IMR-90 (cell line): ENCODE data around the gene PSD. TPM values are rescaled to one million over a fixed set of nuclear protein-coding genes. Genes with fewer than 3 reads are reported as not detected.

Experiments used
- ATAC-seq: fragments of 200-7000 bp; cut with Tn5 transposase; 2 replicates; pipeline ENCODE4 v1.9.1; 2020; ENCODE audit warnings: low read depth, mild to moderate bottlenecking, moderate library complexity
- BruUV-seq: library from RNA; stranded (reverse); fragments of 400-500 nt; replicated peaks from 2 replicates; lab custom pipeline; 2021; lab: Mats Ljungman, UMichigan
- CTCF ChIA-PET: fragments of 300-600 bp; formaldehyde crosslinking; extraction: SDS; loops from one replicate; lab custom pipeline; 2021; ENCODE audit warnings: antibody characterized with exemption; lab: Yijun Ruan, JAX
- POLR2A ChIA-PET: fragments of 300-600 bp; sonication (Branson Sonifier 250); formaldehyde crosslinking; loops from one replicate; lab custom pipeline; 2022; ENCODE audit warnings: antibody characterized with exemption; ENCODE audit not compliant: unreplicated experiment; lab: Charles Lee
- DNase-seq: peaks from one replicate; pipeline ENCODE4 v3.0.0; 2013
- H2AFZ ChIP-seq: replicated peaks from 2 replicates; pipeline ENCODE3; 2013; ENCODE audit warnings: low read length, mild to moderate bottlenecking; ENCODE audit not compliant: poor library complexity
- H2AK5ac ChIP-seq: 2 replicates; pipeline ENCODE4 v1.6.1; 2013; ENCODE audit warnings: low read depth, low read length, inconsistent platforms
- H2AK9ac ChIP-seq: replicated peaks from 2 replicates; pipeline ENCODE3; 2013; ENCODE audit warnings: mild to moderate bottlenecking, low read depth, low read length, moderate library complexity; ENCODE audit not compliant: poor library complexity
- H2BK120ac ChIP-seq: 2 replicates; pipeline ENCODE4 v1.6.1; 2013; ENCODE audit warnings: low read depth, low read length, inconsistent platforms
- H2BK15ac ChIP-seq: 3 replicates; pipeline ENCODE4 v1.6.1; 2013; ENCODE audit warnings: low read depth, low read length, inconsistent platforms
- H2BK20ac ChIP-seq: 2 replicates; pipeline ENCODE4 v1.6.1; 2013; ENCODE audit warnings: low read depth, mild to moderate bottlenecking, inconsistent platforms, low read length, moderate library complexity
- H2BK5ac ChIP-seq: 2 replicates; pipeline ENCODE4 v1.6.1; 2013; ENCODE audit warnings: mild to moderate bottlenecking, low read depth, low read length, inconsistent platforms; ENCODE audit not compliant: poor library complexity, severe bottlenecking
- H3K14ac ChIP-seq: replicated peaks from 2 replicates; pipeline ENCODE4 v1.6.1; 2013; ENCODE audit warnings: low read depth, low read length, inconsistent platforms
- H3K18ac ChIP-seq: 2 replicates; pipeline ENCODE4 v1.6.1; 2013; ENCODE audit warnings: low read depth, low read length, control low read depth
- H3K23ac ChIP-seq: 2 replicates; pipeline ENCODE4 v1.6.1; 2013; ENCODE audit warnings: low read depth, low read length, inconsistent platforms
- H3K27ac ChIP-seq: 2 replicates; pipeline ENCODE4 v1.5.1; 2013; ENCODE audit warnings: mild to moderate bottlenecking, control low read depth, low read length; ENCODE audit not compliant: insufficient read depth
- H3K27me3 ChIP-seq: 2 replicates; pipeline ENCODE4 v1.6.1; 2013; ENCODE audit warnings: low read length; ENCODE audit not compliant: control insufficient read depth, insufficient read depth
- H3K36me3 ChIP-seq: 2 replicates; pipeline ENCODE4 v1.6.1; 2013; ENCODE audit warnings: low read length, mixed read lengths; ENCODE audit not compliant: control insufficient read depth, insufficient read depth
- H3K4ac ChIP-seq: 2 replicates; pipeline ENCODE4 v1.6.1; 2013; ENCODE audit warnings: low read depth, low read length, inconsistent platforms
- H3K4me1 ChIP-seq: 2 replicates; pipeline ENCODE4 v1.6.1; 2013; ENCODE audit warnings: low read length, mixed read lengths; ENCODE audit not compliant: control insufficient read depth, insufficient read depth
- H3K4me2 ChIP-seq: 2 replicates; pipeline ENCODE4 v1.6.1; 2013; ENCODE audit warnings: low read depth, mild to moderate bottlenecking, control low read depth, low read length, moderate library complexity
- H3K4me3 ChIP-seq: 2 replicates; pipeline ENCODE4 v1.5.1; 2013; ENCODE audit warnings: low read depth, mild to moderate bottlenecking, control low read depth, low read length, moderate library complexity; ENCODE audit not compliant: insufficient read depth
- H3K56ac ChIP-seq: 2 replicates; pipeline ENCODE4 v1.6.1; 2013; ENCODE audit warnings: low read length, inconsistent platforms; ENCODE audit not compliant: insufficient read depth; ENCODE audit errors: extremely low read depth
- H3K79me1 ChIP-seq, 2 experiments: 2 replicates each; pipeline ENCODE4 v1.6.1; 2013; ENCODE audit warnings: low read length in 2 of 2, inconsistent platforms in 1 of 2, low read depth in 1 of 2
- H3K9ac ChIP-seq: 2 replicates; pipeline ENCODE4 v1.6.1; 2013; ENCODE audit warnings: low read depth, low read length, control low read depth
- H3K9me1 ChIP-seq: 2 replicates; pipeline ENCODE4 v1.6.1; 2013; ENCODE audit warnings: low read length, inconsistent platforms; ENCODE audit not compliant: insufficient read depth
- H3K9me3 ChIP-seq: 2 replicates; pipeline ENCODE4 v1.6.1; 2013; ENCODE audit warnings: low read length; ENCODE audit not compliant: control insufficient read depth, insufficient read depth
- H4K20me1 ChIP-seq: 2 replicates; pipeline ENCODE4 v1.6.1; 2013; ENCODE audit warnings: low read length, inconsistent platforms; ENCODE audit not compliant: insufficient read depth
- H4K5ac ChIP-seq: 2 replicates; pipeline ENCODE4 v1.6.1; 2013; ENCODE audit warnings: mild to moderate bottlenecking, low read depth, low read length, control low read depth
- H4K8ac ChIP-seq, 2 experiments: 2 replicates each; pipeline ENCODE4 v1.6.1; 2013; ENCODE audit warnings: low read depth in 2 of 2, low read length in 2 of 2, control low read depth in 1 of 2, inconsistent platforms in 1 of 2
- H4K91ac ChIP-seq: 2 replicates; pipeline ENCODE4 v1.6.1; 2013; ENCODE audit warnings: low read depth, low read length, inconsistent platforms; ENCODE audit not compliant: insufficient read depth
- BHLHE40 ChIP-seq: fragments of 150-350 bp; IDR thresholded peaks from 2 replicates; pipeline ENCODE4 v1.6.1; 2016; ENCODE audit warnings: mild to moderate bottlenecking, low read depth, low read length
- CEBPB ChIP-seq: IDR thresholded peaks from 2 replicates; pipeline ENCODE4 v1.6.1; 2012; ENCODE audit warnings: low read depth, low read length, improper control_type of control experiment
- ELK1 ChIP-seq: fragments of 150-350 bp; IDR thresholded peaks from 2 replicates; pipeline ENCODE4 v1.6.1; 2016; ENCODE audit warnings: low read depth, mild to moderate bottlenecking, low read length, moderate library complexity, borderline replicate concordance
- MAFK ChIP-seq: IDR thresholded peaks from 2 replicates; pipeline ENCODE4 v1.6.1; 2012; ENCODE audit warnings: low read depth, low read length, improper control_type of control experiment
- MXI1 ChIP-seq: IDR thresholded peaks from 2 replicates; pipeline ENCODE4 v1.6.1; 2012; ENCODE audit warnings: low read depth, mild to moderate bottlenecking, low read length, moderate library complexity, borderline replicate concordance
- RAD21 ChIP-seq: IDR thresholded peaks from 2 replicates; pipeline ENCODE4 v1.6.1; 2012; ENCODE audit warnings: low read length, improper control_type of control experiment
- RFX5 ChIP-seq: IDR thresholded peaks from 2 replicates; pipeline ENCODE4 v1.8.0; 2012; ENCODE audit warnings: low read depth, mild to moderate bottlenecking, low read length, moderate library complexity
- USF2 ChIP-seq: fragments of 150-350 bp; IDR thresholded peaks from 2 replicates; pipeline ENCODE4 v1.6.1; 2017; ENCODE audit warnings: mild to moderate bottlenecking, antibody characterized with exemption, low read length, low read depth
- WGBS, 2 experiments: methylation state at CpG; one replicate each; pipeline versions ENCODE4 v1.1.5 to v1.1.7; 2013; ENCODE audit warnings: missing lambda C conversion rate in 2 of 2; ENCODE audit not compliant: insufficient read length in 1 of 2; ENCODE audit errors: extremely low coverage in 2 of 2; 5-methylcytosine and 5-hydroxymethylcytosine counted together
- dilution Hi-C: fragments of 300-500 bp; cut with HindIII; formaldehyde crosslinking; loops from one replicate; pipeline ENCODE4 v1.14.3; 2018; ENCODE audit warnings: low sequenced_read_pairs; ENCODE audit not compliant: unreplicated experiment
- in situ Hi-C: fragments of 300-500 bp; cut with MboI; formaldehyde crosslinking; loops from 3 replicates; pipeline ENCODE4 v1.14.3; 2019; ENCODE audit warnings: low sequenced_read_pairs, inconsistent platforms, mixed read lengths
- intact Hi-C: fragments of 100-400 bp; cut with micrococcal nuclease; formaldehyde crosslinking; loops from 2 replicates; pipeline ENCODE4 v1.10.0; 2022
- polyA plus RNA-seq, 3 experiments: library from polyadenylated mRNA; depleted of rRNA; stranded (reverse); fragments of >200 nt; gene quantifications; 2 replicates each; pipeline ENCODE4 v1.2.3, GENCODE V29; 2012; ENCODE audit warnings: low replicate concordance in 1 of 3
- total RNA-seq: library from RNA; depleted of rRNA; stranded (reverse); fragments of >200 nt; gene quantifications from 2 replicates; pipeline ENCODE4 v1.2.3, GENCODE V29; 2012

The PSD gene
- total and polyA plus RNA-seq, 2 of the 4 experiments (the other 2 are of a cell fraction) = 2.0 to 4.4 TPM

- Histone ChIP-seq H3K79me1 (peaks cover 26 to 38% of the 10 kb centered on the region in 2 experiments), H3K4me2 (no peak overlapping the region), H3K23ac (no peak overlapping the region), H3K4me3 (no peak overlapping the region), H3K14ac (no peak overlapping the region), H3K4ac (no peak overlapping the region), H3K18ac (no peak overlapping the region), H2BK20ac (no peak overlapping the region), H4K5ac (no peak overlapping the region), H2BK120ac (no peak overlapping the region), H3K56ac (no peak overlapping the region), H3K36me3 (peaks cover 21% of the 10 kb centered on the region; the same call in 1 of the 2 replicates), H2AK9ac (no peak overlapping the region), H2AK5ac (no peak overlapping the region), H2AFZ (no peak overlapping the region), H3K27ac (no peak overlapping the region), H4K8ac (no peak overlapping the region), H2BK5ac (no peak overlapping the region), H4K20me1 (peaks cover 3% of the 10 kb centered on the region; the same call in 1 of the 2 replicates), H3K9me1 (peaks cover 10% of the 10 kb centered on the region), H3K9me3 (no peaks in the 10 kb centered on the region), H3K4me1 (peaks cover 17% of the 10 kb centered on the region), H3K27me3 (no peaks in the 10 kb centered on the region), H2BK15ac (no peak overlapping the region), H4K91ac (no peak overlapping the region), H3K9ac (no peak overlapping the region)
- dilution Hi-C loops = no loop called here
- no TSS peak for BruUV-seq
- DNase-seq (no peak), ATAC-seq (no peak)
- in situ Hi-C loops = no loop called here
- TF ChIP-seq RAD21 (no peak), USF2 (no peak), MXI1 (no peak), BHLHE40 (no peak), ELK1 (no peak), CEBPB (peak; percentile 53; the same call in 1 of the 2 replicates), MAFK (no peak), RFX5 (no peak)
- intact Hi-C loops = loop anchor here (5.0 to 10.0 kb wide), 2 partner anchors 185 to 247 kb away; partner anchors contain the start of gene TRIM8
- ChIA-PET POLR2A (no interaction called here), CTCF (no interaction called here)
- 100% methylated on average over 2 of the region's 14 CpGs; no CpG with 5 or more reads in 1 of the 2 experiments for WGBS, 2 experiments
Measured at GRCh38 chr10:102397222-102398171, 21.1 kb downstream of the PSD start.
